Nephron (organoid): ENCODE measurements around the gene CEP164.

Experiments
- H3K27ac Mint-ChIP-seq, 3 experiments: 2 replicates each; pipeline ENCODE4 v1.8.0; 2020; ENCODE audit warnings: mixed read lengths in 3 of 3, mild to moderate bottlenecking in 2 of 3, moderate library complexity in 1 of 3
- H3K27me3 Mint-ChIP-seq: 2 replicates; pipeline ENCODE4 v1.8.0; 2021; ENCODE audit warnings: low read depth, mild to moderate bottlenecking, moderate library complexity, mixed read lengths
- H3K36me3 Mint-ChIP-seq: 2 replicates; pipeline ENCODE4 v1.8.0; 2020; ENCODE audit warnings: low read depth, mixed read lengths
- H3K4me1 Mint-ChIP-seq: 2 replicates; pipeline ENCODE4 v1.8.0; 2020; ENCODE audit warnings: mixed read lengths
- H3K4me3 Mint-ChIP-seq, 3 experiments: 2 replicates each; pipeline ENCODE4 v1.8.0; 2020; ENCODE audit warnings: mild to moderate bottlenecking in 3 of 3, mixed read lengths in 3 of 3, moderate library complexity in 2 of 3
- H3K9me3 Mint-ChIP-seq: 2 replicates; pipeline ENCODE4 v1.8.0; 2020; ENCODE audit warnings: mixed read lengths
- TF ChIP-seq, protein P1 (sequence below), 3 experiments: fragments of 200-600 bp; sonication (generic); IDR thresholded peaks; one replicate each; pipeline ENCODE4 v1.5.0; 2021; ENCODE audit warnings: antibody characterized with exemption in 3 of 3; ENCODE audit not compliant: unreplicated experiment in 3 of 3

The CEP164 gene

DNA sequence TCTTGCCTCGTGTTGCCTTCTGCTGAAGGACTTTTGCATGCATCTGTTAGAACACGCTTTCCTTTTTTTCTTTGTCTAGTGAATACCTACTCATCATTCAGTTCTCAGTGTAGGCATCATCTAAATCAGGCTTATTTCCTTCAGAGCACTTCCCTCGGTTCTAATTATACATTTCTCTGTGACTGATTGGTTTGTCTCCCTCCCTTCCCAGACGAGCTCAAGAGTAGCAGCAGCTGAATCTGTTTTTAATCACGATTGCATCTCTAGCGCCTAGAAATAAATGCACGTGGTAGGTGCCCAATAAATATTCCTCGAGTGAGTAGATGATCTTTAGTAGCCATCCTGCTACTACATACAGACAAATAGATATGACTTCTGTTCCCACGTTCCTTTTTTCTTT is 6.3 kb downstream of the CEP164 start:
- Mint-ChIP-seq H3K27ac (no peak overlapping the region), H3K36me3 (peaks cover 24% of the 10 kb centered on the region), H3K4me1 (peaks cover 11% of the 10 kb centered on the region), H3K27me3 (no peaks in the 10 kb centered on the region), H3K9me3 (no peaks in the 10 kb centered on the region), H3K4me3 (no peak overlapping the region)
- TF ChIP-seq, protein P1, sequence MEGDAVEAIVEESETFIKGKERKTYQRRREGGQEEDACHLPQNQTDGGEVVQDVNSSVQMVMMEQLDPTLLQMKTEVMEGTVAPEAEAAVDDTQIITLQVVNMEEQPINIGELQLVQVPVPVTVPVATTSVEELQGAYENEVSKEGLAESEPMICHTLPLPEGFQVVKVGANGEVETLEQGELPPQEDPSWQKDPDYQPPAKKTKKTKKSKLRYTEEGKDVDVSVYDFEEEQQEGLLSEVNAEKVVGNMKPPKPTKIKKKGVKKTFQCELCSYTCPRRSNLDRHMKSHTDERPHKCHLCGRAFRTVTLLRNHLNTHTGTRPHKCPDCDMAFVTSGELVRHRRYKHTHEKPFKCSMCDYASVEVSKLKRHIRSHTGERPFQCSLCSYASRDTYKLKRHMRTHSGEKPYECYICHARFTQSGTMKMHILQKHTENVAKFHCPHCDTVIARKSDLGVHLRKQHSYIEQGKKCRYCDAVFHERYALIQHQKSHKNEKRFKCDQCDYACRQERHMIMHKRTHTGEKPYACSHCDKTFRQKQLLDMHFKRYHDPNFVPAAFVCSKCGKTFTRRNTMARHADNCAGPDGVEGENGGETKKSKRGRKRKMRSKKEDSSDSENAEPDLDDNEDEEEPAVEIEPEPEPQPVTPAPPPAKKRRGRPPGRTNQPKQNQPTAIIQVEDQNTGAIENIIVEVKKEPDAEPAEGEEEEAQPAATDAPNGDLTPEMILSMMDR (IDR thresholded peaks at IDR 0.05; ENCODE audit: unreplicated experiment in 3 of 3) = no peak

DNA sequence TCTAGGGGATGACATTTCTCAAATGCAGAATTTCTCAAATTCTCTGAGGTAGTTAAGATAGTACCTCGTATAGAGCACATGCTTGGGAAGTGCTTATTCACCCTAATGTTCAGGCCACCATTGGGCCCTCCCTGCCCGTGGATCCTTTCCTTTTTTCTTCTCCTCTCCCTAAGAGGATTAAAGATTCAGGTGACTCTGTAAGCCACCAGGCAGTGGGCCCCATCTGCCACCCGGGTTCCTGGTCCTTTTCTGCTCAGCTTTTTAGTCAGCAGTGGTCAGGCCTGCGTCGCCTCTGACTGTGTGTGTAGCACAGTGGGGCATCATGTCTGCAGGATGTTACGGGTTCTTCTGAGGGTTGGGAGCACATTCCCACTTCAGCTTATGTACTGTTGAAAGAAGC is 7.2 kb downstream of the CEP164 start:
- Mint-ChIP-seq H3K27me3 (no peaks in the 10 kb centered on the region), H3K4me3 (no peak overlapping the region), H3K36me3 (peaks cover 29% of the 10 kb centered on the region), H3K4me1 (peaks cover 9% of the 10 kb centered on the region), H3K27ac (no peak overlapping the region), H3K9me3 (no peaks in the 10 kb centered on the region)
- TF ChIP-seq, protein P1 (IDR thresholded peaks at IDR 0.05; ENCODE audit: unreplicated experiment in 3 of 3) = no peak

DNA sequence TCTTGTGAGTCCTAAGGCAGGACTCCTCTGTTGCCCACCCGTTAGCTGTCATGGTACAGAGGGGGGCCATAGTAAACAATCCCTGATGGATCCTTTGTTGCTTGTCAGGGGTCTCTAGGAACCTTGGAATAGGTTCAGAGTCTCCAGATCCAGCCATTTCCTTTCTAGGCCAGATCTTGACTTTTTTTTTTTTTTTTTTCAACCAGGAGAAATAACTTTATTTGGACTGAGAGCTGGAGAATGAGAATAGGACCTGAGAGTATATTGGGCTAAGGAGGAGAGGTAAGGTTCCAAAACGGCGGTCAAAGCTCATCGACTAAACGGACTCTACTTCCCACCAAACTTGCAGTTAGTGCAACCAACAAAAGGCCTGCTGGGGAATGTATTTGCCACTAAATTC is 7.7 kb downstream of the CEP164 start:
- Mint-ChIP-seq H3K27ac (no peak overlapping the region), H3K36me3 (peaks cover 33% of the 10 kb centered on the region), H3K4me3 (no peak overlapping the region), H3K27me3 (no peaks in the 10 kb centered on the region), H3K9me3 (no peaks in the 10 kb centered on the region), H3K4me1 (peaks cover 5% of the 10 kb centered on the region)
- TF ChIP-seq, protein P1 (IDR thresholded peaks at IDR 0.05; ENCODE audit: unreplicated experiment in 3 of 3) = no peak

DNA sequence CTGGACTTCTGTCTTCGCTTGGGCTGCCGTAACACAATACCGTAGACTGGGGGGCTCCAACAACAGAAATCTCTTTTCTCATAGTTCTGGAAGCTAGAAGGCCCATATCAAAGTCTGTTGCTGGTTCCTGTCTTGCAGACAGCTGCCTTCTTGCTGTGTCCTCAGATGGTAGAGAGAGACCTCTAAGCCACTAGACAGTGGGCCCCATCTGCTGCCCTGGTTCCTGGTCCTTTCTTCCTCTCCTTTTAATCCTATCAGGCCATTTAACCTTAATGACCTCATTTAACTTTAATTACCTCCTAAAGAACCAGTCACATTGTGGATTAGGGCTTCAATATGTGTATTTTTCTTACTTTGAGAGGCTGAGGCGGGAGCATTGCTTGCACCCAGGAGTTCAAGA is 9.4 kb downstream of the CEP164 start:
- Mint-ChIP-seq H3K27ac (no peak overlapping the region), H3K36me3 (peaks cover 39% of the 10 kb centered on the region), H3K4me3 (no peak overlapping the region), H3K9me3 (no peaks in the 10 kb centered on the region), H3K4me1 (peaks cover 5% of the 10 kb centered on the region), H3K27me3 (no peaks in the 10 kb centered on the region)
- TF ChIP-seq, protein P1 (IDR thresholded peaks at IDR 0.05; ENCODE audit: unreplicated experiment in 3 of 3) = no peak

DNA sequence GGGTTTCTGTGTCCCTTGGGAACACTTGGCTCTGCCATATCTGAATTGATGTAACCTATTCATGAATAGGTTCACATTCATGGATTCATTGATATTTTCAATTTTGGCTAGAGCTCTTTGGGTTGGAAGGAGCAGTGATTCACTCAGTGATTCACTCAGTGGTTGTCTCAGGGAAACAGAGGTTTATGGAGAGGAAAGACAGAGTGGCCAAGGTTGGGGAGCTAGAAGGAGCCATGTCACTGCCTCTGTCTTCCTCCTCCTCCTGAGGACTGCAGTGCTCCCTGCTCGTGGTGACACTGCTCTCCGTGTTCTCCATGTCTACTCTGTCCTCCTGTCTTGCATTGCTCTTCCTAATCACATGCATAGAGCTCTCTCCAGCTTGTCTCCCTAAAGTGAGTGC is 17.4 kb downstream of the CEP164 start:
- Mint-ChIP-seq H3K36me3 (peaks cover 54% of the 10 kb centered on the region), H3K4me1 (no peaks in the 10 kb centered on the region)
- TF ChIP-seq, protein P1 (IDR thresholded peaks at IDR 0.05; ENCODE audit: unreplicated experiment in 3 of 3) = no peak

DNA sequence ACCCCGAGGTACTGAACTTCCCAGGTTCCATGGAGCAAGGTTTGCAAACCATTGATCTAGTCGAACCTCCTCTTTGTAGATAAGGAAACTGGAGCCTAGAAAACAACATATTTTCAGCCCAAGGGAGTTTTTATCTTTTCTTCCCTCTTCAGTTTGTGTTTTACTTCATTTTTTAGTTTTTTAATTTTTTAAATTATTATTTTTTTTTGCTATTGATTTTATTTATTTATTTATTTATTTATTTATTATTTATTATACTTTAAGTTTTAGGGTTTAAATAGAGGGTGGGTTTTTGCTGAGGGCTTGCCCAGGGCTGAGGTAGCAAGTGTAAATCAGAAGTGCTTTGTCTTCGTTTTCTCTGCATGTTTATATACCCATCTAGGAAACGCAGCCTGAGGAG is 26.9 kb downstream of the CEP164 start:
- Mint-ChIP-seq H3K4me3 (no peak overlapping the region), H3K36me3 (peaks cover 40% of the 10 kb centered on the region), H3K27me3 (no peaks in the 10 kb centered on the region), H3K27ac (no peak overlapping the region), H3K9me3 (no peaks in the 10 kb centered on the region), H3K4me1 (no peaks in the 10 kb centered on the region)
- TF ChIP-seq, protein P1 (IDR thresholded peaks at IDR 0.05; ENCODE audit: unreplicated experiment in 3 of 3) = no peak

More for the DNA sequence above, 17.4 kb downstream of the CEP164 start:
- Mint-ChIP-seq H3K4me3 (no peak overlapping the region), H3K27ac (no peak overlapping the region), H3K9me3 (no peaks in the 10 kb centered on the region), H3K27me3 (no peaks in the 10 kb centered on the region)
